H9 (cell line): ENCODE data around the gene SCNN1B. TPM values are rescaled to one million over a fixed set of nuclear protein-coding genes. Genes with fewer than 3 reads are reported as not detected.

ENCODE experiments used
- DNase-seq: peaks from one replicate; pipeline ENCODE4 v3.0.0-alpha.2; 2017
- H2AFZ ChIP-seq: one replicate; pipeline ENCODE4 v1.6.1; 2013; ENCODE audit warnings: mild to moderate bottlenecking, low read length, control low read depth, moderate library complexity
- H2AK5ac ChIP-seq: 2 replicates; pipeline ENCODE4 v1.6.1; 2013; ENCODE audit warnings: low read length, control low read depth, mixed read lengths; ENCODE audit not compliant: insufficient read length
- H2BK120ac ChIP-seq: one replicate; pipeline ENCODE4 v1.6.1; 2013; ENCODE audit warnings: low read depth, mild to moderate bottlenecking, low read length, control low read depth, inconsistent platforms; ENCODE audit not compliant: poor library complexity, severe bottlenecking
- H2BK12ac ChIP-seq: 2 replicates; pipeline ENCODE4 v1.6.1; 2013; ENCODE audit warnings: low read length, control low read depth, mixed read lengths, low read depth; ENCODE audit not compliant: insufficient read length
- H2BK15ac ChIP-seq: 2 replicates; pipeline ENCODE4 v1.6.1; 2013; ENCODE audit warnings: low read depth, low read length, control low read depth
- H2BK20ac ChIP-seq: one replicate; pipeline ENCODE4 v1.6.1; 2013; ENCODE audit warnings: low read depth, mild to moderate bottlenecking, low read length, control low read depth, inconsistent platforms; ENCODE audit not compliant: poor library complexity, severe bottlenecking
- H2BK5ac ChIP-seq: 2 replicates; pipeline ENCODE4 v1.6.1; 2013; ENCODE audit warnings: low read length, control low read depth, mixed read lengths; ENCODE audit not compliant: insufficient read length
- H3K14ac ChIP-seq: 2 replicates; pipeline ENCODE4 v1.6.1; 2013; ENCODE audit warnings: low read length, control low read depth; ENCODE audit not compliant: insufficient read depth
- H3K18ac ChIP-seq: 2 replicates; pipeline ENCODE4 v1.6.1; 2013; ENCODE audit warnings: low read depth, mild to moderate bottlenecking, mixed read lengths, low read length, control low read depth; ENCODE audit not compliant: insufficient read length
- H3K23ac ChIP-seq: 2 replicates; pipeline ENCODE4 v1.6.1; 2013; ENCODE audit warnings: low read length, control low read depth, mixed read lengths, low read depth; ENCODE audit not compliant: insufficient read length
- H3K23me2 ChIP-seq: 2 replicates; pipeline ENCODE4 v1.6.1; 2013; ENCODE audit warnings: low read depth, mild to moderate bottlenecking, mixed read lengths, low read length, control low read depth; ENCODE audit not compliant: insufficient read length, poor library complexity, severe bottlenecking
- H3K27ac ChIP-seq: 2 replicates; pipeline ENCODE4 v1.5.1; 2013; ENCODE audit warnings: low read length, control low read depth, mixed read lengths, low read depth; ENCODE audit not compliant: insufficient read length
- H3K27me3 ChIP-seq: 2 replicates; pipeline ENCODE4 v1.6.1; 2013; ENCODE audit warnings: low read length, control low read depth, inconsistent platforms; ENCODE audit not compliant: insufficient read depth
- H3K4ac ChIP-seq: 2 replicates; pipeline ENCODE4 v1.6.1; 2013; ENCODE audit warnings: low read depth, mild to moderate bottlenecking, control low read depth, inconsistent platforms, low read length, moderate library complexity
- H3K4me1 ChIP-seq: 2 replicates; pipeline ENCODE4 v1.6.1; 2013; ENCODE audit warnings: low read length, control low read depth, inconsistent platforms; ENCODE audit not compliant: insufficient read depth
- H3K4me2 ChIP-seq: 2 replicates; pipeline ENCODE4 v1.6.1; 2013; ENCODE audit warnings: low read length, control low read depth, mixed read lengths; ENCODE audit not compliant: insufficient read length, insufficient read depth
- H3K56ac ChIP-seq: 2 replicates; pipeline ENCODE4 v1.6.1; 2013; ENCODE audit warnings: low read depth, mild to moderate bottlenecking, mixed read lengths, low read length, control low read depth; ENCODE audit not compliant: insufficient read length
- H3K79me1 ChIP-seq: 2 replicates; pipeline ENCODE4 v1.6.1; 2013; ENCODE audit warnings: low read depth, mild to moderate bottlenecking, moderate library complexity, low read length, control low read depth, inconsistent platforms; ENCODE audit not compliant: insufficient read depth, poor library complexity, severe bottlenecking
- H3K79me2 ChIP-seq: 2 replicates; pipeline ENCODE4 v1.6.1; 2013; ENCODE audit warnings: low read length, control low read depth, inconsistent platforms; ENCODE audit not compliant: insufficient read depth
- H3K9ac ChIP-seq: 2 replicates; pipeline ENCODE4 v1.6.1; 2013; ENCODE audit warnings: low read length, control low read depth, mixed read lengths; ENCODE audit not compliant: insufficient read length; ENCODE audit errors: extremely low read depth
- H3K9me3 ChIP-seq: one replicate; pipeline ENCODE4 v1.6.1; 2013; ENCODE audit warnings: low read depth, low read length, inconsistent platforms; ENCODE audit not compliant: control insufficient read depth
- H3T11ph ChIP-seq: one replicate; pipeline ENCODE4 v1.6.1; 2013; ENCODE audit warnings: mild to moderate bottlenecking, low read length, control low read depth, inconsistent platforms
- H4K20me1 ChIP-seq: one replicate; pipeline ENCODE4 v1.6.1; 2013; ENCODE audit not compliant: control insufficient read depth, insufficient read length, insufficient read depth
- H4K5ac ChIP-seq: 2 replicates; pipeline ENCODE4 v1.6.1; 2013; ENCODE audit warnings: low read depth, mild to moderate bottlenecking, mixed read lengths, low read length, control low read depth; ENCODE audit not compliant: insufficient read length
- H4K8ac ChIP-seq: replicated peaks from 2 replicates; pipeline ENCODE4 v1.6.1; 2013; ENCODE audit warnings: low read length, control low read depth, mixed read lengths, low read depth; ENCODE audit not compliant: insufficient read length
- H4K91ac ChIP-seq: 2 replicates; pipeline ENCODE4 v1.6.1; 2013; ENCODE audit warnings: low read depth, mild to moderate bottlenecking, moderate library complexity, mixed read lengths, low read length, control low read depth; ENCODE audit not compliant: insufficient read length
- H3K27ac Mint-ChIP-seq, 3 experiments: 2 replicates in 2 of 3; 3 replicates in 1 of 3; pipeline ENCODE4 v1.8.0; 2020 to 2021; ENCODE audit warnings: mixed read lengths in 3 of 3, mild to moderate bottlenecking in 1 of 3, moderate library complexity in 1 of 3
- H3K27me3 Mint-ChIP-seq: 2 replicates; pipeline ENCODE4 v1.8.0; 2021; ENCODE audit warnings: low read depth, mild to moderate bottlenecking, moderate library complexity, mixed read lengths
- H3K36me3 Mint-ChIP-seq, 3 experiments: 2 replicates in 2 of 3; 3 replicates in 1 of 3; pipeline ENCODE4 v1.8.0; 2020 to 2021; ENCODE audit warnings: low read depth in 3 of 3, mixed read lengths in 3 of 3; ENCODE audit not compliant: insufficient read depth in 1 of 3
- H3K4me1 Mint-ChIP-seq, 2 experiments: 2 replicates each; pipeline ENCODE4 v1.8.0; 2020; ENCODE audit warnings: mixed read lengths in 2 of 2
- H3K4me3 Mint-ChIP-seq, 2 experiments: 2 replicates in 1 of 2; 3 replicates in 1 of 2; pipeline ENCODE4 v1.8.0; 2020 to 2021; ENCODE audit warnings: mild to moderate bottlenecking in 2 of 2, mixed read lengths in 2 of 2, moderate library complexity in 1 of 2
- H3K9me3 Mint-ChIP-seq, 2 experiments: 2 replicates in 1 of 2; 3 replicates in 1 of 2; pipeline ENCODE4 v1.8.0; 2020; ENCODE audit warnings: mild to moderate bottlenecking in 2 of 2, mixed read lengths in 2 of 2, moderate library complexity in 1 of 2
- WGBS: extraction: QIAGEN DNeasy Blood & Tissue Kit; methylation state at CpG from one replicate; pipeline ENCODE4 v1.1.7; 2013; ENCODE audit warnings: missing lambda C conversion rate, low lambda C conversion rate, mixed read lengths; ENCODE audit not compliant: insufficient read length; ENCODE audit errors: extremely low coverage; 5-methylcytosine and 5-hydroxymethylcytosine counted together
- total RNA-seq: library from RNA; stranded (reverse); gene quantifications from 2 replicates; pipeline ENCODE4 v1.2.1, GENCODE V29; 2021
- TF ChIP-seq, protein P1 (sequence below): fragments of 200-600 bp; sonication (generic); conservative IDR thresholded peaks from 3 replicates; pipeline ENCODE4 v1.8.0; 2021; ENCODE audit warnings: antibody characterized with exemption, mild to moderate bottlenecking

The SCNN1B gene
- total RNA-seq, 1 experiment from 2014 or later: 0.11 TPM

DNA sequence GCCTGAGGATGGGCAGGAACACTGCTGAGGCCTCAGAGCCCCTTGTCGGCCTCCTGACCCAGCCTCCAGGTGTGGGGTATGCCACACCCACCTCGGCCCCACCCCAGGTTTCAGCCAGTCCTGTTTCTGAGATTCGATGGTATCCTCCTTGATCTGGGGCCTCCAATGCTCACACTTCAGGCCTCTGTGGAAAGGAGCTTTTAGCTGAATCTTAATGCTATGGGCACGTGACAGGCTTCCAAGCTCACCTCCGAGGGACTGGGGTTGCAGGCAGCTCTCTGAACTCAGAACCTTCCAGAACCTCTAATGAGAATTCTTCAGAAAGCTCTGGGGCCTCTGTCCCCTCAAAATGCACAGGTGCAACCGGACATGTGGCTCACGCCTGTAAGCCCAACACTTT is 54.8 kb downstream of the SCNN1B start:
- Histone ChIP-seq H2BK12ac (no peak overlapping the region), H4K5ac (no peak overlapping the region), H3K4ac (no peak overlapping the region), H3K23me2 (no peaks in the 10 kb centered on the region), H3K4me1 (no peaks in the 10 kb centered on the region), H3K18ac (no peak overlapping the region), H2BK15ac (no peak overlapping the region), H3K56ac (no peak overlapping the region), H3K23ac (no peak overlapping the region), H3K27ac (no peak overlapping the region), H2AK5ac (no peak overlapping the region), H4K20me1 (no peaks in the 10 kb centered on the region), H3K27me3 (no peaks in the 10 kb centered on the region), H3K4me2 (no peak overlapping the region), H2BK120ac (no peak overlapping the region), H2BK5ac (no peak overlapping the region), H2AFZ (no peak overlapping the region), H3K79me2 (no peaks in the 10 kb centered on the region), H4K91ac (no peak overlapping the region), H3K14ac (no peak overlapping the region), H3K79me1 (no peaks in the 10 kb centered on the region), H4K8ac (no peak overlapping the region), H3T11ph (no peak overlapping the region), H2BK20ac (no peak overlapping the region), H3K9ac (no peak overlapping the region), H3K9me3 (no peaks in the 10 kb centered on the region)
- H3K9me3 Mint-ChIP-seq: peaks cover 0 to 6% of the 10 kb centered on the region in 2 experiments; a peak in 2 of 5 replicates
- no peak overlapping the region; a peak in 1 of 7 replicates for H3K27ac Mint-ChIP-seq
- DNase-seq: no peak
- H3K27me3 Mint-ChIP-seq: no peaks in the 10 kb centered on the region
- TF ChIP-seq, protein P1, sequence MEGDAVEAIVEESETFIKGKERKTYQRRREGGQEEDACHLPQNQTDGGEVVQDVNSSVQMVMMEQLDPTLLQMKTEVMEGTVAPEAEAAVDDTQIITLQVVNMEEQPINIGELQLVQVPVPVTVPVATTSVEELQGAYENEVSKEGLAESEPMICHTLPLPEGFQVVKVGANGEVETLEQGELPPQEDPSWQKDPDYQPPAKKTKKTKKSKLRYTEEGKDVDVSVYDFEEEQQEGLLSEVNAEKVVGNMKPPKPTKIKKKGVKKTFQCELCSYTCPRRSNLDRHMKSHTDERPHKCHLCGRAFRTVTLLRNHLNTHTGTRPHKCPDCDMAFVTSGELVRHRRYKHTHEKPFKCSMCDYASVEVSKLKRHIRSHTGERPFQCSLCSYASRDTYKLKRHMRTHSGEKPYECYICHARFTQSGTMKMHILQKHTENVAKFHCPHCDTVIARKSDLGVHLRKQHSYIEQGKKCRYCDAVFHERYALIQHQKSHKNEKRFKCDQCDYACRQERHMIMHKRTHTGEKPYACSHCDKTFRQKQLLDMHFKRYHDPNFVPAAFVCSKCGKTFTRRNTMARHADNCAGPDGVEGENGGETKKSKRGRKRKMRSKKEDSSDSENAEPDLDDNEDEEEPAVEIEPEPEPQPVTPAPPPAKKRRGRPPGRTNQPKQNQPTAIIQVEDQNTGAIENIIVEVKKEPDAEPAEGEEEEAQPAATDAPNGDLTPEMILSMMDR: no peak
- no peaks in the 10 kb centered on the region for H3K4me1 Mint-ChIP-seq
- WGBS: no CpG with 5 or more reads among the region's 7 CpGs
- no peak overlapping the region for H3K4me3 Mint-ChIP-seq
- H3K36me3 Mint-ChIP-seq: no peaks in the 10 kb centered on the region; a peak in 1 of 7 replicates
